Thoracic aorta (tissue), 2 donors: ENCODE results near the gene SWT1. TPM values are rescaled to one million over a fixed set of nuclear protein-coding genes. Genes with fewer than 3 reads are reported as not detected.
"Not testable (repeated sequence)": the region's sequence is repeated elsewhere in the genome, so short reads cannot be mapped to it uniquely, and the experiment has no call there.

Experiments used
- ATAC-seq: fragments of 150-250 bp; one replicate; pipeline ENCODE4 v1.8.0; 2017; ENCODE audit warnings: low read depth; ENCODE audit not compliant: insufficient number of reproducible peaks, low FRiP score
- DNase-seq: peaks from one replicate; pipeline ENCODE4 v3.0.0-alpha.2; 2020; ENCODE audit warnings: low spot score
- H3K27ac ChIP-seq, 2 donors: fragments of 200-600 bp; sonication (generic); 1 replicate in 1 of 2; 2 replicates in 1 of 2; pipeline ENCODE4 v1.5.1; 2016; ENCODE audit warnings: mild to moderate bottlenecking in 2 of 2, moderate library complexity in 2 of 2
- H3K27me3 ChIP-seq: fragments of 200-600 bp; sonication (generic); replicated peaks from 2 replicates; pipeline ENCODE4 v1.6.0; 2016; ENCODE audit warnings: mild to moderate bottlenecking; ENCODE audit not compliant: insufficient read depth
- H3K36me3 ChIP-seq: fragments of 200-600 bp; sonication (generic); one replicate; pipeline ENCODE4 v1.5.1; 2016
- H3K4me1 ChIP-seq, 2 donors: fragments of 200-600 bp; sonication (generic); 1 replicate in 1 of 2; 2 replicates in 1 of 2; pipeline versions ENCODE4 v1.5.1 to v1.6.0; 2016; ENCODE audit warnings: low read depth in 2 of 2, mild to moderate bottlenecking in 1 of 2; ENCODE audit not compliant: control insufficient read depth in 1 of 2
- H3K4me3 ChIP-seq: fragments of 200-600 bp; sonication (generic); 2 replicates; pipeline ENCODE4 v1.5.1; 2016; ENCODE audit warnings: mild to moderate bottlenecking
- H3K9me3 ChIP-seq: fragments of 200-600 bp; sonication (generic); 2 replicates; pipeline ENCODE4 v1.5.1; 2016
- CTCF ChIP-seq: fragments of 200-600 bp; sonication (generic); IDR thresholded peaks from one replicate; pipeline ENCODE4 v1.5.1; 2019; ENCODE audit warnings: antibody characterized with exemption
- total RNA-seq, 2 donors: library from RNA; depleted of rRNA; stranded (reverse); fragments of >200 nt; gene quantifications; one replicate each; pipeline versions ENCODE4 v1.1.0 to v1.2.3, GENCODE V29; 2016

SWT1 gene
- total RNA-seq, 2 donors from 2014 or later = 5.1 to 9.2 TPM

GRCh38 chr1:185166106-185166505 is 9.1 kb downstream of the SWT1 start:
- TF ChIP-seq CTCF = no peak
- H3K9me3 ChIP-seq = no peaks in the 10 kb centered on the region
- peaks cover 14% of the 10 kb centered on the region for H3K36me3 ChIP-seq
- H3K4me1 ChIP-seq = no peaks in the 10 kb centered on the region
- DNase-seq = no peak
- H3K27ac ChIP-seq = no peak overlapping the region
- no peak overlapping the region for H3K4me3 ChIP-seq
- no peak for ATAC-seq
- H3K27me3 ChIP-seq = no peaks in the 10 kb centered on the region

- peaks cover 14% of the 10 kb centered on the region for H3K36me3 ChIP-seq
- TF ChIP-seq CTCF = peak; percentile 46
- no peak overlapping the region for H3K4me3 ChIP-seq
- H3K9me3 ChIP-seq = no peaks in the 10 kb centered on the region
- ATAC-seq = no peak
- DNase-seq = no peak
- no peak overlapping the region for H3K27ac ChIP-seq
- H3K4me1 ChIP-seq = no peaks in the 10 kb centered on the region
- H3K27me3 ChIP-seq = no peaks in the 10 kb centered on the region
Observed at GRCh38 chr1:185170291-185170848, 13.4 kb downstream of the SWT1 start.

- H3K36me3 ChIP-seq = peaks cover 5% of the 10 kb centered on the region
- no peak for TF ChIP-seq CTCF
- no peaks in the 10 kb centered on the region for H3K4me1 ChIP-seq
- no peak overlapping the region for H3K4me3 ChIP-seq
- ATAC-seq = no peak
- no peaks in the 10 kb centered on the region for H3K27me3 ChIP-seq
- no peak overlapping the region for H3K27ac ChIP-seq
- DNase-seq = no peak
- H3K9me3 ChIP-seq = peaks cover 6% of the 10 kb centered on the region
Observed at GRCh38 chr1:185193756-185194155, 36.8 kb downstream of the SWT1 start.

- not testable (repeated sequence) for H3K36me3 ChIP-seq, ATAC-seq
Observed at GRCh38 chr1:185198712-185199111, 41.7 kb downstream of the SWT1 start.

GRCh38 chr1:185200889-185201288 is 43.9 kb downstream of the SWT1 start:
- H3K4me3 ChIP-seq = no peak overlapping the region
- peaks cover 3% of the 10 kb centered on the region for H3K36me3 ChIP-seq
- H3K9me3 ChIP-seq = peaks cover 6% of the 10 kb centered on the region
- H3K4me1 ChIP-seq = no peaks in the 10 kb centered on the region
- no peaks in the 10 kb centered on the region for H3K27me3 ChIP-seq
- DNase-seq = no peak
- ATAC-seq = no peak
- no peak for TF ChIP-seq CTCF
- no peak overlapping the region for H3K27ac ChIP-seq

More at GRCh38 chr1:185198712-185199111, 41.7 kb downstream of the SWT1 start:
- not testable (repeated sequence) for H3K27me3 ChIP-seq, H3K9me3 ChIP-seq, H3K27ac ChIP-seq, H3K4me1 ChIP-seq, DNase-seq, H3K4me3 ChIP-seq

- ATAC-seq = no peak
Observed at GRCh38 chr1:185207170-185207569, 50.2 kb downstream of the SWT1 start.

More at GRCh38 chr1:185207170-185207569, 50.2 kb downstream of the SWT1 start:
- H3K4me1 ChIP-seq = no peaks in the 10 kb centered on the region
- H3K9me3 ChIP-seq = no peaks in the 10 kb centered on the region
- no peak for DNase-seq
- no peak overlapping the region for H3K27ac ChIP-seq
- H3K27me3 ChIP-seq = no peaks in the 10 kb centered on the region
- no peak overlapping the region for H3K4me3 ChIP-seq
- peaks cover 4% of the 10 kb centered on the region for H3K36me3 ChIP-seq
- TF ChIP-seq CTCF = no peak
